ENCODE data around the gene TTLL13. TPM values are rescaled to one million over a fixed set of nuclear protein-coding genes. Genes with fewer than 3 reads are reported as not detected.
"Not testable (repeated sequence)": the region's sequence is repeated elsewhere in the genome, so short reads cannot be mapped to it uniquely, and the experiment has no call there.

Gene TTLL13
- total RNA-seq, 1 experiment from 2014 or later, result not detected

GRCh38 chr15:90270502-90271150 lies 21.3 kb downstream of the TTLL13 start:
- H3K36me3 ChIP-seq, result peaks cover 55% of the 10 kb centered on the region
- no peak overlapping the region for H3K27ac ChIP-seq

GRCh38 chr15:90271459-90272166 lies 22.3 kb downstream of the TTLL13 start:
- no peak overlapping the region for H3K4me3 ChIP-seq
- H3K36me3 ChIP-seq, result peaks cover 62% of the 10 kb centered on the region
- no peak overlapping the region for H3K27ac ChIP-seq
- no peaks in the 10 kb centered on the region for H3K9me3 ChIP-seq (replicated peaks)
- H3K27me3 ChIP-seq, result no peaks in the 10 kb centered on the region
- DNase-seq, result no peak
- H3K4me1 ChIP-seq, result no peaks in the 10 kb centered on the region

More at GRCh38 chr15:90270502-90271150, 21.3 kb downstream of the TTLL13 start:
- H3K27me3 ChIP-seq, result no peaks in the 10 kb centered on the region
- no peak overlapping the region for H3K4me3 ChIP-seq
- no peak for DNase-seq
- no peaks in the 10 kb centered on the region for H3K4me1 ChIP-seq
- no peaks in the 10 kb centered on the region for H3K9me3 ChIP-seq (replicated peaks)

DNA sequence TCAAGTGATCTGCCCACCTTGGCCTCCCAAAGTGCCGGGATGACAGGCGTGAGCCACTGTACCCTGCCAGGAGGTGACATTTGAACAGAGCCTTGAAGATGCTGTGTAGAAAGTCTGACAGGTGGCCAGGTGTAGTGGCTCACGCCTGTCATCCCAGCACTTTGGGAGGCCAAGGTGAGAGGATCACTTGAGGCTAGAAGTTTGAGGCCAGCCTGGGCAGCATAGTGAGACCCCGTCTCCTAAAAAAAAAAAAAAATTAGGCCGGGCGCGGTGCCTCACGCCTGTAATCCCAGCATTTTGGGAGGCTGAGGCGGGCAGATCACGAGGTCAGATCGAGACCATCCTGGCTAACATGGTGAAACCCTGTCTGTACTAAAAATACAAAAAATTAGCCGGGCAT lies 29.1 kb downstream of the TTLL13 start:
- not testable (repeated sequence) for H3K4me1 ChIP-seq; H3K4me3 ChIP-seq; H3K9me3 ChIP-seq (replicated peaks); H3K36me3 ChIP-seq; DNase-seq; H3K27me3 ChIP-seq; H3K27ac ChIP-seq

DNA sequence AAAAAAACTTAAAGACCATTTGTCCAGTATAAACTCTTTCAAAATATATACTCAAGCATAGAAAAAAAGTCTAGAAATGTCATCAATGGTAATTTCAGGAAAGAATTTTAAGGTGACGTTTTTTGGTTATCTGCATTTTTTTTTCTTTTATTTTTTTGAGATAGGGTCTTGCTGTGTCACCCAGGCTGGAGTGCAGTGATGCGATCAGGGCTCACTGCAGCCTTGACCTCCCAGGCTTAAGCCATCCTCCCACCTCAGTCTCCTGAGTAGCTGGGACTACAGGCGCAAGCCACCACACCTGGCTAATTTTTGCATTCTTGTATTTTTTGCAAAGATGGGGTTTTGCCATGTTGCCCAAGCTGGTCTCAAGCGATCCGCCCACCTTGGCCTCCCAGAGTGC lies 31.4 kb downstream of the TTLL13 start:
- peak overlapping the region; percentile 30; the same call in 1 of the 2 replicates for H3K27ac ChIP-seq
- not testable (repeated sequence) for H3K36me3 ChIP-seq; H3K4me1 ChIP-seq; DNase-seq; H3K27me3 ChIP-seq; H3K4me3 ChIP-seq; H3K9me3 ChIP-seq (replicated peaks)

DNA sequence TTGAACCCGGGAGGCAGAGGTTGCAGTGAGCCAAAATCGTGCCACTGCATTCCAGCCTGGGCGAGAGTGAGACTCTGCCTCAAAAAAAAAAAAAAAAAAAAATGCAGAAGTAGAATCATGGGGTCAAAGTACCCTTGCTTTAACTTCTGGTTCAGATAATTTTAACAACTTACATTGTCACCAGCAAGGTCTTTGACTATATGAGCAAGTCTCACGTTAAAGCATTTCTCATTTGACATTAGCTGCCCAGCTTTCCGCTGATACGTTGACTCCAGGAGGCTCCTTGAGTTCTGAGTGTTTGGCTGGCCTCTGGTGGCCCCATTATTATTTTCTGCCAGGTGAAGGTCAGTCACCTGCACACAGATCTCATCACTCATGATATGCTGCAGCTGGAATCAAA lies 32.3 kb downstream of the TTLL13 start:
- not testable (repeated sequence) for H3K9me3 ChIP-seq (replicated peaks); H3K36me3 ChIP-seq; H3K27ac ChIP-seq; DNase-seq; H3K4me3 ChIP-seq; H3K27me3 ChIP-seq; H3K4me1 ChIP-seq

GRCh38 chr15:90286678-90287077 lies 37.3 kb downstream of the TTLL13 start:
- no peaks in the 10 kb centered on the region for H3K9me3 ChIP-seq (replicated peaks)
- no peak overlapping the region for H3K27ac ChIP-seq
- peak; percentile 25 to 42 for DNase-seq
- no peak overlapping the region for H3K4me3 ChIP-seq
- no peaks in the 10 kb centered on the region; the same call in 1 of the 2 replicates for H3K4me1 ChIP-seq
- no peaks in the 10 kb centered on the region for H3K36me3 ChIP-seq
- no peaks in the 10 kb centered on the region for H3K27me3 ChIP-seq

GRCh38 chr15:90287101-90287500 lies 37.7 kb downstream of the TTLL13 start:
- no peak overlapping the region for H3K4me3 ChIP-seq
- H3K4me1 ChIP-seq, result peaks cover 3% of the 10 kb centered on the region; the same call in 1 of the 2 replicates
- no peaks in the 10 kb centered on the region for H3K27me3 ChIP-seq
- no peak overlapping the region for H3K27ac ChIP-seq
- no peak for DNase-seq
- no peaks in the 10 kb centered on the region for H3K36me3 ChIP-seq
- H3K9me3 ChIP-seq (replicated peaks), result no peaks in the 10 kb centered on the region

DNA sequence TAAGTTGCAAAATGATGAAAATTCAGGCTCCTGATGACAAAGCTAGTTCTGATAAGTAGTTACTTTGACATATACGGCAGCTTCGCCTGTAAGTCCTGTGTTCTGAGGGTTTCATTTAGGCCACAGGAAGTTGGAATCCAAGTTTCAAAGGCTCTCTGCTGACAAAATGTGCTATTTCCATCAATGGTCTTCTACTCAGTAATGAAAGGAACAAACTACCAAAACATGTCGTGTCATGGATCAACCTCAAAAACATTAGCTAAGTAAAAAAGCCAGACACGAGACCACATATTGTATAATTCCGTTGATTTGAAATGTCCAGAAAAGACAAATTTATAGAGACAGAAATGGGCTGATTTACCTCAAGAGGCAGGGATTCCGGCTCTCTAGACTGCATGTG lies 38.6 kb downstream of the TTLL13 start:
- no peak for DNase-seq
- H3K36me3 ChIP-seq, result no peaks in the 10 kb centered on the region

GRCh38 chr15:90291679-90292356 lies 42.5 kb downstream of the TTLL13 start:
- Histone ChIP-seq H3K9me3 (replicated peaks) (no peaks in the 10 kb centered on the region), H3K36me3 (no peaks in the 10 kb centered on the region), H3K4me3 (no peak overlapping the region), H3K27me3 (no peaks in the 10 kb centered on the region), H3K27ac (no peak overlapping the region), H3K4me1 (peaks cover 6% of the 10 kb centered on the region; the same call in 1 of the 2 replicates)
- peak; percentile 80 to 87 for DNase-seq

More for the DNA sequence above, 38.6 kb downstream of the TTLL13 start:
- Histone ChIP-seq H3K4me3 (no peak overlapping the region), H3K27me3 (no peaks in the 10 kb centered on the region), H3K9me3 (replicated peaks) (no peaks in the 10 kb centered on the region), H3K27ac (no peak overlapping the region), H3K4me1 (peaks cover 3% of the 10 kb centered on the region; the same call in 1 of the 2 replicates)

DNA sequence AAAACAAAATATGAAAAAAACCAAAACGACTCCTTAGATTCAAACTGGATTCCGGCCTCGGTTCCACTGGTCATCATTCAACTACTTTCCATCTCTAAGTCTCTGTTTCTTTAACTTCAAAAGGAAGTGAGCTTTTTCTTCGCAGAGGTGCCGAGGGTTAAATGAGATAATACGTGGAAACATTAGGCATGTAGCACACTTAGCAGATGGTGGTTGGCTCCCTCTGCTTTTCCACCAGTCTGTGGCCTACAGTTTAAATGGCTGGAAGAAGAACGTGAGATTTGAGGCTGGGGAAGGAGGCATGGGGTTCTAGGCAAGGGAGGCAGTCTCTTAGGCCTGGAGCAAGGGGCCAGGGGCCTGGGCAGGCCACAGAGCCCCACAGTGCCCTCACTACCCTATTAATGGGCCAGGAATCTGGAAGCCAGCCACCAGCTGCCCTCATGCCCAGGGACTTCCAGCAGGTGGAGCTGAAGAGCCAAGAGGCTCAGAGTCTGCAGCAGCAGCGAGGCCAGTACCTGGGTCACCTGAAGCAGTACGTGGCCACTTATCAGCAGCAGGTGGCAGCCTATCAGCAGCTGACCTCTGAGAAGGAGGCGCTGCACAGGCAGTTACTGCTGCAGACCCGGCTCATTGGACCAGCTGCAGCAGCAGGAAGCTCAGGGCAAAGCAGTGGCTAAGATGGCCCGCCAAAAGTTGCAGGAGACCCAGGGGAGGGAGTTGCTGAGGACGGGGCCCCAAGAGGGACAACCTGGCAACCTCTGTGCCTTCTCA lies 43.9 kb downstream of the TTLL13 start:
- not testable (repeated sequence) for H3K27me3 ChIP-seq; H3K4me1 ChIP-seq; H3K4me3 ChIP-seq; H3K36me3 ChIP-seq; H3K9me3 ChIP-seq (replicated peaks); H3K27ac ChIP-seq
- peak; percentile 55 to 76 for DNase-seq

DNA sequence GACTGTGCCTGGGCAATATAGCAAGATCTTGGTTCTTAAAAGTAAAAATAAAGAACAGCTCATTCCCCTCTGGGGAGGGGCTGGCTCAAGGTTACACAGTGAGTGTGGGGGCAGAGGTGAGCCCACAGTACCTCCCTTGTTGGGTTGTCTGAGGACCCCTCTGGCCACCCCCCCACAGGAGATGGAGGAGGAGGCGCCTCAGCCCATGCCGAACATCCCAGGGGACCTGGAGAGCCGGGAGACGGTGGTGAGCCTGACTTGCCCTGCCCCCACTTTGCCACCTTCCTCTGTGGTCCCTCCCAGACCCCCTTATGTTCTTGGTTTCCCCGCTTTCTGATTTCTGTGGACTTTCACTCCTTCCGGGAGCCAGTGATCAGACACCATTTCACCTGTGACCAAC lies 44.8 kb downstream of the TTLL13 start:
- H3K4me3 ChIP-seq, result no peak overlapping the region
- no peak for DNase-seq
- no peaks in the 10 kb centered on the region for H3K36me3 ChIP-seq
- H3K27me3 ChIP-seq, result no peaks in the 10 kb centered on the region
- H3K27ac ChIP-seq, result no peak overlapping the region
- no peaks in the 10 kb centered on the region for H3K9me3 ChIP-seq (replicated peaks)
- peaks cover 6% of the 10 kb centered on the region; the same call in 1 of the 2 replicates for H3K4me1 ChIP-seq

GRCh38 chr15:90294601-90295269 lies 45.4 kb downstream of the TTLL13 start:
- Histone ChIP-seq H3K36me3 (no peaks in the 10 kb centered on the region), H3K4me1 (peaks cover 6% of the 10 kb centered on the region; the same call in 1 of the 2 replicates), H3K9me3 (replicated peaks) (no peaks in the 10 kb centered on the region), H3K4me3 (no peak overlapping the region), H3K27ac (no peak overlapping the region), H3K27me3 (no peaks in the 10 kb centered on the region)
- peak; percentile 27 to 38 for DNase-seq

GRCh38 chr15:90295270-90295648 lies 45.9 kb downstream of the TTLL13 start:
- no peak overlapping the region for H3K4me3 ChIP-seq
- H3K4me1 ChIP-seq, result peaks cover 6% of the 10 kb centered on the region; the same call in 1 of the 2 replicates
- peak; percentile 19 to 36 for DNase-seq
- H3K27me3 ChIP-seq, result no peaks in the 10 kb centered on the region
- H3K9me3 ChIP-seq (replicated peaks), result no peaks in the 10 kb centered on the region
- H3K27ac ChIP-seq, result no peak overlapping the region
- no peaks in the 10 kb centered on the region for H3K36me3 ChIP-seq

- not testable (repeated sequence) for H3K9me3 ChIP-seq (replicated peaks); H3K27ac ChIP-seq; H3K36me3 ChIP-seq; H3K4me1 ChIP-seq; DNase-seq; H3K27me3 ChIP-seq; H3K4me3 ChIP-seq
These were observed 47.0 kb downstream of the TTLL13 start for GRCh38 chr15:90296316-90296884.

Data from SJCRH30 (cell line).